Mammary epithelial cell (primary cell): Measurements from ENCODE around the gene OGA.

Source experiments
- EZH2 ChIP-seq: IDR thresholded peaks from 2 replicates; pipeline ENCODE4 v1.6.1; 2012; ENCODE audit warnings: low read length, inconsistent platforms, borderline replicate concordance
- TF ChIP-seq, protein P1 (sequence below), 2 donors: IDR thresholded peaks in 1 of 2; conservative IDR thresholded peaks in 1 of 2; 2 replicates each; pipeline ENCODE4 v1.5.1; 2011 to 2012; ENCODE audit warnings: inconsistent platforms in 2 of 2, low read length in 2 of 2, mild to moderate bottlenecking in 2 of 2, control low read depth in 1 of 2, low read depth in 1 of 2; ENCODE audit not compliant: insufficient read depth in 1 of 2; ENCODE audit errors: extremely low read depth in 1 of 2

DNA sequence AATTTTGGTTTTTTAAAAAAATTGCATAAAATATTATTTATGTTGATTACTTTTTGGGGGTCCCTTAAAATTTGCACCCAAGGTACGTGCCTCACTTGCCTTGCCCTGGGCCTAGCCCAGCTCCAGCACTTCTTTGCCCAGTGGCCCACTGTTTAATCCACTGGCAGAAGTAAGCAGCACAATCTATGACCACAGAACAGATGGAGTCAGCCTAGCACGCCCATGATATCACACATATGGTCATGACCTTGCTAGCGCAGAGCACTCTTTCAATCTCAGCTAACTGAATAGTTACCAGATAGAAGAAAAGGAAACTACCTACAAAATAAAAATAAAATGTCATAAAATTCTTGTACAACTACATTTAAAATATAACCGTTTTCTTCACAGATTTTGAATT is 5.6 kb downstream of the OGA start:
- TF ChIP-seq, protein P1, sequence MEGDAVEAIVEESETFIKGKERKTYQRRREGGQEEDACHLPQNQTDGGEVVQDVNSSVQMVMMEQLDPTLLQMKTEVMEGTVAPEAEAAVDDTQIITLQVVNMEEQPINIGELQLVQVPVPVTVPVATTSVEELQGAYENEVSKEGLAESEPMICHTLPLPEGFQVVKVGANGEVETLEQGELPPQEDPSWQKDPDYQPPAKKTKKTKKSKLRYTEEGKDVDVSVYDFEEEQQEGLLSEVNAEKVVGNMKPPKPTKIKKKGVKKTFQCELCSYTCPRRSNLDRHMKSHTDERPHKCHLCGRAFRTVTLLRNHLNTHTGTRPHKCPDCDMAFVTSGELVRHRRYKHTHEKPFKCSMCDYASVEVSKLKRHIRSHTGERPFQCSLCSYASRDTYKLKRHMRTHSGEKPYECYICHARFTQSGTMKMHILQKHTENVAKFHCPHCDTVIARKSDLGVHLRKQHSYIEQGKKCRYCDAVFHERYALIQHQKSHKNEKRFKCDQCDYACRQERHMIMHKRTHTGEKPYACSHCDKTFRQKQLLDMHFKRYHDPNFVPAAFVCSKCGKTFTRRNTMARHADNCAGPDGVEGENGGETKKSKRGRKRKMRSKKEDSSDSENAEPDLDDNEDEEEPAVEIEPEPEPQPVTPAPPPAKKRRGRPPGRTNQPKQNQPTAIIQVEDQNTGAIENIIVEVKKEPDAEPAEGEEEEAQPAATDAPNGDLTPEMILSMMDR (conservative IDR thresholded peaks at IDR 0.05 in 1 of 2, IDR thresholded peaks at IDR 0.05 in 1 of 2; ENCODE audit: extremely low read depth in 1 of 2, insufficient read depth in 1 of 2, low read depth in 1 of 2, low read length in 2 of 2): no peak
- no peak for TF ChIP-seq EZH2
